Pancreas (tissue), 8 donors: ENCODE data around the gene C1GALT1C1L. TPM values are rescaled to one million over a fixed set of nuclear protein-coding genes. Genes with fewer than 3 reads are reported as not detected.

Experiments used
- polyA plus RNA-seq, 2 donors: library from polyadenylated mRNA; stranded (reverse); fragments of 200-250 nt; gene quantifications; one replicate each; pipeline ENCODE4 v1.2.3, GENCODE V29; 2013
- total RNA-seq, 6 donors: library from RNA; stranded (reverse); fragmentation: NEBNext Ultra II Directional in 4 of 6; extraction: Animal tissue kit (Norgen Biotek cat#: 25700) in 4 of 6; gene quantifications; one replicate each; pipeline versions ENCODE4 v1.2.1 to v1.2.4, GENCODE V29; 2021 to 2023
- donor health status: healthy with polysubstance abuse.
- donor health status: DM: no; HTN: no; CAD: no; lungs with moderate emphysema.
- donor health status: DM: no; HTN: no; CAD: no.
- donor health status: Bipolar disorder and iron deficiency.
- donor health status: DM: yes; HTN: yes; CAD: no.
- donor health status: DM: no; HTN: no; CAD: no.
- donor health status: DM: no; HTN: no; CAD: no.
- donor health status: DM: yes; HTN: yes; CAD: no.

Gene C1GALT1C1L
- total and polyA plus RNA-seq, 8 donors: 0.16 to 1.2 (median 0.29) TPM

Other genes starting within 250 kb of the C1GALT1C1L start
- 10 to 100 TPM; 15.9 to 25.1 (median 19.1) TPM for gene THADA, start 80.4 kb downstream of the C1GALT1C1L start, total RNA-seq
- 10 to 100 TPM in 1 of 2 donors, 1 to 10 TPM in 1; 9.4 to 13.3 TPM for gene THADA, start 80.4 kb downstream of the C1GALT1C1L start, polyA plus RNA-seq
- gene PLEKHH2, start 39.2 kb downstream of the C1GALT1C1L start, total RNA-seq: 1 to 10 TPM; 1.6 to 5.3 (median 3.6) TPM
- gene PLEKHH2, start 39.2 kb downstream of the C1GALT1C1L start, polyA plus RNA-seq: 1 to 10 TPM; 2.7 to 3.2 TPM
- 10 to 100 TPM in 1 of 6 donors, 1 to 10 TPM in 5; 3.8 to 12.0 (median 9.3) TPM for gene DYNC2LI1, start 97.6 kb upstream of the C1GALT1C1L start, total RNA-seq
- gene DYNC2LI1, start 97.6 kb upstream of the C1GALT1C1L start, polyA plus RNA-seq: 10 to 100 TPM in 1 of 2 donors, 1 to 10 TPM in 1; 8.9 to 22.7 TPM
- gene ABCG5, start 162.4 kb upstream of the C1GALT1C1L start, total RNA-seq: under 1 TPM in 1 of 6 donors, not detected in 5; 0.06 TPM
- not detected for gene ABCG5, start 162.4 kb upstream of the C1GALT1C1L start, polyA plus RNA-seq
- gene ABCG8, start 162.5 kb upstream of the C1GALT1C1L start, total RNA-seq: under 1 TPM in 2 of 6 donors, not detected in 4; 0.03 to 0.06 TPM
- gene ABCG8, start 162.5 kb upstream of the C1GALT1C1L start, polyA plus RNA-seq: not detected